HG02981 (cell line): Measurements from ENCODE around the gene SLC16A9.
"Not testable (repeated sequence)": the region's sequence is repeated elsewhere in the genome, so short reads cannot be mapped to it uniquely, and the experiment has no call there.

ENCODE experiments used
- ATAC-seq: cut with Tn5 transposase; IDR thresholded peaks from one replicate; pipeline ENCODE4 v1.9.1; 2021; ENCODE audit warnings: mild to moderate bottlenecking, moderate library complexity; ENCODE audit not compliant: unreplicated experiment

Gene SLC16A9

DNA sequence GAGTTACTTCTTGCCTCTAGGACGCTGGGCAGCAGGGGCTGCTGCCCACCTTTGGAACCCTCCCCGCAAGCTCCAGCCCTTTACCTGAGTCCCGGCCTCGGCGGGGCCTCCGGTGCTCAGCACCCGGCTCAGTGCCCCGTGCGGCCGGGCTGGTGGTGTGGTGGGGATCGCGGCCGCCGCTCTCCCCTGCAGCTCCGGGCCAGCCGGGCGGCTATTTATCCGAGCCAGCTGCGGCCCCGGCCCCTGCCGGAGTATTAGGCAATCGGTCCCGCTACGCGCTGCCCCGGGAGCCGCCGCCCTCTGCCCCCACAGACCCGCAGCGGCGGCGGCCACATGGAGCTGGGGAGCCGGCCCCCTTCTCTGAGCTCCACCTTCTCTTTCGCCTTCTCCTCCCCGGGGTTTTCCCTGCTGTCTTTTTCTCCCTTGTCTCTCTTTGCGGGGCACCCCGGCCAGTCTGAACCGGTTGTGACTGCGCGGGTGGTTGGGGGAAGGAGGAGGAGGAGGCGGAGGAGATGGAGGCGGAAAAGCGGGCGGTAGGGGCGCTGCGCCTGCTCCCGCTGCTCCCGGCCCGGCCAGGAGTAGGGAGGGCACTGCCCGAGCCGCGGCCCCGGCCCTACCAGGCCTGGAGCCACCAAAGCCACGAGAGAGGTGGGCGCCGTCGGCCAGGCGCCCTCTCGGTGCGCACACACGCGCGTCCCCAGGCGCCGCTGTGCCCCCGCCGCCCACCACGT, at the start of gene SLC16A9:
Gene SLC16A9 (minus strand): TSS at position 456 of the 731 bp plus-strand sequence. CDS start 25,559 bp downstream, outside the sequence.
- peak; percentile 84 for ATAC-seq

GRCh38 chr10:59757966-59758365, 48.3 kb upstream of the SLC16A9 start:
- ATAC-seq: no peak

DNA sequence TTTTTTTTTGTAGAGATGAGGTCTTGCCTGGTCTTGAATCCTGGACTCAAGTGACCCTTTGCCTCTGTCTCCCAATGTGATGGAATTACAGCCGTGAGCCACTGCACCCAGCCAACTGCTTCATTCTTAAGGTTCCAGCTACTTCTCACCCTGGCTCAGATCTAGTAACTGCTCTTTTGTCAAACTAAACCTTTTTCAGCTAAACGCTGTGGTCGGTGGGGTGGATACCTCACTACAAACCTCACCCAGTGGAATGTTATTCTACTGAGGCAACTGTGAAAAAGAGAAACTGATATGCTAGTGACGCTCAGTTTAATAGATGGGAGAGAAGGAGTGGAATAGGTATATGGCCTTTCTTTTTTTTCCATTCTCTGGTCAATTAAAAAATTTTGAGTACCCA, 45.3 kb upstream of the SLC16A9 start:
- ATAC-seq: no peak

- no peak for ATAC-seq
Measured at GRCh38 chr10:59753267-59753666, 43.6 kb upstream of the SLC16A9 start, which contains the start of gene MRLN. Gene MRLN (minus strand): TSS chr10:59753455.

GRCh38 chr10:59752278-59752940, 42.8 kb upstream of the SLC16A9 start:
- ATAC-seq: no peak

DNA sequence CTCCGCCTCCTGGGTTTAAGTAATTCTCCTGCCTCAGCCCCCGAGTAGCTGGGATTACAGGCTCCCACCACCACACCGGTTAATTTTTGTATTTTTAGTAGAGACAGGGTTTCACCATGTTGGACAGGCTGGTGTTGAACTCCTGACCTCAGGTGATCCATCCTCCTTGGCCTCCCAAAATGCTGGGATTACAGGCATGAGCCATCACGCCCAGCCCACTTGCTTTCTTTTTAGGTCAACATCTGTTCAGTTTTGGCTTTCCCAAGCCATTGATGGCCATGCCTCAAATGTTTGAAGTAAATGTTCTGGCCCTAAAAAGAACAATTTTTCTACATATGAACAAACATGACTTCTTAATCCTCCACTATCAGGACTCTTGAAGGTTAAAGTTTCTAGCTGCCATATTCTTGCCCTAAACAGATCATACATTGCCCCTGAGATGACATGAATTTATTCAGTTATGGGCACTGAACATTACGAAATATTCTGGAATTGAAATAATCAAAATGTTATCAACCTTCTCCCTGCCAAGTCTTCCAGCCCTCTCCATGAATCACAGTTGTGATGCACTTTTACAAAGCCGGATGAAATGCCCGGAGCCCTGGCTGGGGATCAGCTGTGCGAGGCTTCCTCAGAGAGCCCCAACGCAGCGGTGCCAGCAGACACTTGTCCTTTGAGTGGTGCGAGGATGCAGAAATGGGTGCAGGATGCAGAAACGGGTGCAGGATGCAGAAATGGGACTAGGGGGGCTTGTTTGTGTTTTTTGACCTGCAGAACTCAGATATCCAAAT, 40.7 kb upstream of the SLC16A9 start:
- no peak for ATAC-seq

DNA sequence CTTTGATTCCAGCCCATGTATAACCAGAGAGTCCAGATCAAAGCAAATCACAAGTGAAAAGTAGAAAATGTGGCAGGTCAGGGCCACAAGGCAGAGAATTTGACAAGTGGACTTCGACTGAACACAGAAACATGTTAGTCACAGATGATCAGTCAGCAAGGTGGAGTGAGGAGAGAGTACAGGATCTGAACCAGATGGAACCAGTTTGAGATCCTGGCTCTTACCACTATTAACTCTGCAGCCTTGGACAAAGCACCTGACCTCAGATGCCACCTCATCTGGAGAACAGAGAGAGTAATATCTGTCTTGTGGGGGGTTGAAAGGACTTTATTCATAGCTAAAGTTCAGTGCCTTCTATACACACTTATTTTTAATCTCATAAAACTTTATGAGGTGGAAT, 39.2 kb upstream of the SLC16A9 start:
- ATAC-seq: no peak

DNA sequence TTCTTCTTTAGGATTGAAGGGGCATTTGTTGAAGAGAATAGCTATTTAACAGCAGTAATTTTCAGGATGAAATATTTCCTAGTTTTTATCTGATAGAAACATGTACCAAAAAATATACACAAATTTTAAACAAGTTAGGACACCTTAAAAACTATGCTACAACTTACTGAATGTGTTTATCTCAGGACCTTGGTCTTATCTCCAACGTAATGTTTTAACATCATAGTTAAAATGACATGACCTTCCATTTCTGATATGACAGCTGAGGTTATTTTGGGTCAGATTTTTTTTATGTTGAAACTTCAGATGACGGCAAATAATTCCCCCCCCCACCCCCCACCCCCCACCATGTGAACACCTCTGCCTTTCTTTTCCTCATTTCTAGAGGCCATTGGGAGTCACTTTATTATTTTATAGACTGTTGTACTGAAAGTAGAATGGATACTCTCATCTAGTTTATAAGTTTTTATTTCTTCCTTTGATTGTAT, 35.6 kb upstream of the SLC16A9 start:
- no peak for ATAC-seq

DNA sequence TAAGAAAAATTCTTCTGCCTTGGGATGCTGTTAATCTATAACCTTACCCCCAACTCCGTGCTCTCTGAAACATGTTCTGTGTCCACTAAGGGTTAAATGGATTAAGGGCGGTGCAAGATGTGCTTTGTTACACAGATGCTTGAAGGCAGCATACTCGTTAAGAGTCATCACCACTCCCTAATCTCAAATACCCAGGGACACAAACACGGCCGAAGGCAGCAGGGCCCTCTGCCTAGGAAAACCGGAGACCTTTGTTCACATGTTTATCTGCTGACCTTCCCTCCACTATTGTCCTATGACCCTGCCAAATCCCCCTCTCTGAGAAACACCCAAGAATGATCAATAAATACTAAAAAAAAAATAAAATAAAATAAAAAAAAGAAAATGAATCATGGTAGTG, 35.1 kb upstream of the SLC16A9 start:
- not testable (repeated sequence) for ATAC-seq

DNA sequence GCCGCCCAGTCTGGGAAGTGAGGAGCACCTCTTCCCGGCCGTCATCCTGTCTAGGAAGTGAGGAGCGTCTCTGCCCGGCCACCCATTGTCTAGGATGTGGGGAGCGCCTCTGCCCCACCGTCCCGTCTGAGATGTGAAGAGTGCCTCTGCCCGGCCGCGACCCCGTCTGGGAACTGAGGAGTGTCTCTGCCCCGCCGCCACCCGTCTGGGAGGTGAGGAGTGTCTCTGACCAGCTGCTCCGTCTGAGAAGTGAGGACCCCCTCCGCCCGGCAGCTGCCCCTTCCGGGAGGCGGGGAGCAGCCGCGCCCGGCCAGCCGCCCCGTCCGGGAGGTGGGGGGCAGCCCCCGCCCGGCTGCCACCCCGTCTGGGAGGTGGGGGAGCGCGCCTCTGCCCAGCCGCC, 34.5 kb upstream of the SLC16A9 start:
- ATAC-seq: not testable (repeated sequence)

DNA sequence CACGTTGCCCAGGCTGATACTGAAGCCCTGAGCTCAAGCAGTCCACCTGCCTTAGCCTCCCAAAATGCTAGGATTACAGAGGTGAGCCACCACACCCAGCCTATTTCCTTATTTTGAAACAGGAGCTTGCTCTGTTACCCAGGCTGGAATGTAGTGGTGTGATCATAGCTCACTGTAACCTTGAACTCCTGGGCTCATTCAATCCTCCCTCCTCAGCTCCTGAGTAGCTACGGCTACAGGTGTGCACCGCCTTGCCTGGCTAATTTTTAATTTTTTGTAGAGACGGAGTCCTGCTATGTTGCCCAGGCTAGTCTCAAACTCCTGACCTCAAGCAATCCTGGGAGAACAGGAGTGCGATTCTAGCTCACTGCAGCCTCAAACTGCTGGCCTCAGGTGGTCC, 31.9 kb upstream of the SLC16A9 start:
- no peak for ATAC-seq

- no peak for ATAC-seq
Measured at GRCh38 chr10:59741048-59741447, 31.4 kb upstream of the SLC16A9 start.

DNA sequence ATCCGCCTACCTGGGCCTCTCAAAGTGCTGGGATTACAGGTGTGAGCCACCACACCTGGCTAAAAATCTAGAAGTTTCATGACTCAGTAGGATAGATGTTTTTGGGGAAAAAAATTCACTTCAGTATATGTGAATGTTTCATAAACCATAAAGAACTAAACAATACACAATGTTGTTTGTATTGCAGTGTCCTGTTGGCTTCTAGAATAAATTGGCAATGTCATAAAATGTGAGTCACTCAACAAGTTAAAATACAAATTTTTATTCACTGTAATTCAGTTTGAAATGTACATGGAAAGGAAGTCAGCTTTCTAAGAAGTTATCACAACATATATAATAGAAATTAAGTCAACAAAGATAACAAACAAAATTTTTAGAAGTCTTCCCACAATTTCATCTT, 27.1 kb upstream of the SLC16A9 start:
- no peak for ATAC-seq

- ATAC-seq: no peak
Measured at GRCh38 chr10:59735296-59735695, 25.6 kb upstream of the SLC16A9 start.

DNA sequence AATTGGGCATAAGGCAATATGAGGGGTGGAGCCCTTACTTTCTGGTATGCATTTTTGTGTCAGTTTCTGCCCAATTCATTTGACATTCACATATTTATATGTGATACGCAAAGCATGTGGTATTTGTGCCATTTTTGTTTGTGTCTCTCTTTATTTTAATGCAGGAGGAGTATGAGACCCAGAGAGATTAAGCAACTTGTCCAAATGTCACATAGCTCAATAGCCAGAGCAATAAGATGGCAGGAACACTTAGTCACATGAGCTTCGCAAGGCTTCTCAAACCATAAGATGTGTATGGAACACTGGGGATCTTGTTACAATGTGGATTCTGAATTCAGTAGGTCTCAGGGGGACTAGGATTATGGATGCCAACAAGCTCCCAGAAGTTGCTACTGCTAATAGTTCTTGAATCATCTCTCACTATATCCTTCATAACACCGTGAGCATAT, 24.4 kb upstream of the SLC16A9 start:
- no peak for ATAC-seq

DNA sequence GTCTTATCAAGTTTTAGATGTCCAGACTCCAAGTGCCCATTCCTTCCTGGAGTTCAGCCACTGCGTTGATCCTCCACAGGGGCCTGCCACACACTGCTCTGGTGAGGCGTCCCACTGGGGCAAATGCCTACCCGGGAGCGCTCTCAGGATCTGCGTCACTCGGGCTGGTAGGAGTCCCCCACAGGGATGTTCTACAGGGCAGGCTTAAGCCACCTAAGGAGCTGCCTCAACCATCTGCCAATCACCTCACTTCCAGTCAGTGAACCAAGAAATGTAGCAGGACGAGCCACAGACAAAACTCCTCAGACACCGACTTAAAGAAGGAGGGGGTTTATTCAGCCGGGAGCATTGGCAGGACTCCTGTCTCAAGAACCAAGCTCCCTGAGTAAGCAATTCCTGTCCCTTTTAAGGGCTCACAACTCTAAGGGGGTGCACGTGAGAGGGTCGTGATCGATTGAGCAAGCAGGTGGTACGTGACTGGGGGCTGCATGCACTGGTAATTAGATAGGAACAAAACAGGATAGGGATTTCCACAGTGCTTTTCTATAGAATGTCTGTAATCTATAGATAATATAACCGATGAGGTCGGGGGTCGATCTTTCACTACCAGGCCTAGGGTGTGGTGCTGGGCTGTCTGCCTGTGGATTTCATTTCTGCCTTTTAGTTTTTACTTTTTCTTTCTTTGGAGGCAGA, 23.8 kb upstream of the SLC16A9 start:
- ATAC-seq: not testable (repeated sequence)

GRCh38 chr10:59732849-59733248, 23.2 kb upstream of the SLC16A9 start:
- not testable (repeated sequence) for ATAC-seq

GRCh38 chr10:59729167-59729566, 19.5 kb upstream of the SLC16A9 start:
- ATAC-seq: not testable (repeated sequence)

- ATAC-seq: no peak
Measured at GRCh38 chr10:59724098-59724938, 14.7 kb upstream of the SLC16A9 start.

GRCh38 chr10:59720377-59720776, 10.7 kb upstream of the SLC16A9 start:
- ATAC-seq: no peak
